CD4-positive, alpha-beta memory T cell (primary cell): ENCODE results near the gene SHC2. TPM values are rescaled to one million over a fixed set of nuclear protein-coding genes. Genes with fewer than 3 reads are reported as not detected.
"Not testable (repeated sequence)": the region's sequence is repeated elsewhere in the genome, so short reads cannot be mapped to it uniquely, and the experiment has no call there.

Experiments used
- CTCF ChIA-PET: fragments of 350-600 bp; sonication (Branson Sonifier 250); formaldehyde crosslinking; loops from one replicate; lab custom pipeline; 2021; ENCODE audit warnings: inconsistent platforms; ENCODE audit not compliant: partially characterized antibody; lab: Charles Lee
- POLR2A ChIA-PET: fragments of 350-600 bp; sonication (Branson Sonifier 250); formaldehyde crosslinking; loops from one replicate; lab custom pipeline; 2021; ENCODE audit not compliant: partially characterized antibody; lab: Charles Lee
- DNase-seq, 5 donors: peaks; one replicate each; pipeline versions ENCODE4 v3.0.0 to v3.0.0-alpha.2; 2020 to 2022; ENCODE audit warnings: mixed read lengths in 1 of 5
- H3K27ac ChIP-seq: one replicate; pipeline ENCODE4 v1.7.0; 2013; ENCODE audit warnings: low read depth, low read length
- H3K27me3 ChIP-seq: 2 replicates; pipeline ENCODE4 v1.7.0; 2013; ENCODE audit warnings: mild to moderate bottlenecking, low read length, moderate library complexity; ENCODE audit not compliant: insufficient read depth
- H3K36me3 ChIP-seq: 2 replicates; pipeline ENCODE4 v1.7.0; 2013; ENCODE audit warnings: mild to moderate bottlenecking, low read length, moderate library complexity; ENCODE audit not compliant: insufficient read depth
- H3K4me1 ChIP-seq: 2 replicates; pipeline ENCODE4 v1.7.0; 2013; ENCODE audit warnings: mild to moderate bottlenecking, low read length, moderate library complexity; ENCODE audit not compliant: insufficient read depth
- H3K4me3 ChIP-seq, 2 donors: one replicate each; pipeline ENCODE4 v1.7.0; 2013; ENCODE audit warnings: low read length in 2 of 2, mild to moderate bottlenecking in 1 of 2
- H3K9me3 ChIP-seq, 2 donors: one replicate each; pipeline ENCODE4 v1.7.0; 2013; ENCODE audit warnings: low read length in 2 of 2, control low read depth in 1 of 2; ENCODE audit not compliant: control insufficient read depth in 1 of 2
- H3K27ac Mint-ChIP-seq, 7 donors: one replicate each; pipeline ENCODE4 v1.8.0; 2020 to 2021; ENCODE audit warnings: mixed read lengths in 7 of 7, mild to moderate bottlenecking in 6 of 7, inconsistent platforms in 3 of 7, moderate library complexity in 3 of 7
- H3K27me3 Mint-ChIP-seq, 2 donors: one replicate each; pipeline ENCODE4 v1.8.0; 2020 to 2021; ENCODE audit warnings: mixed read lengths in 2 of 2
- H3K36me3 Mint-ChIP-seq, 2 donors: one replicate each; pipeline ENCODE4 v1.8.0; 2020 to 2021; ENCODE audit warnings: mixed read lengths in 2 of 2, inconsistent platforms in 1 of 2, mild to moderate bottlenecking in 1 of 2
- H3K4me1 Mint-ChIP-seq, 4 donors: one replicate each; pipeline ENCODE4 v1.8.0; 2020 to 2021; ENCODE audit warnings: mixed read lengths in 4 of 4, mild to moderate bottlenecking in 1 of 4
- H3K4me3 Mint-ChIP-seq, 8 donors: one replicate each; pipeline ENCODE4 v1.8.0; 2020 to 2021; ENCODE audit warnings: mixed read lengths in 8 of 8, mild to moderate bottlenecking in 7 of 8, moderate library complexity in 6 of 8, inconsistent platforms in 3 of 8
- H3K9me3 Mint-ChIP-seq, 8 donors: one replicate each; pipeline ENCODE4 v1.8.0; 2020 to 2021; ENCODE audit warnings: mixed read lengths in 8 of 8, mild to moderate bottlenecking in 5 of 8, inconsistent platforms in 3 of 8, moderate library complexity in 1 of 8
- intact Hi-C: fragments of 100-400 bp; cut with micrococcal nuclease; formaldehyde crosslinking; loops from one replicate; pipeline ENCODE4 v1.15.1; 2023
- polyA plus RNA-seq, 2 donors: library from polyadenylated mRNA; unstranded; fragments of 300-500 nt; fragmentation: Illumina TruSeq; gene quantifications; one replicate each; pipeline ENCODE4 v1.2.3, GENCODE V29; 2021
- total RNA-seq, 2 experiments: library from RNA; stranded (reverse); gene quantifications; one replicate each; pipeline ENCODE4 v1.2.3, GENCODE V29; 2021

SHC2 gene
- total and polyA plus RNA-seq, 4 experiments from 2014 or later = 0.55 to 0.64 TPM; not detected in 2

GRCh38 chr19:416416-416815, 44.4 kb downstream of the SHC2 start:
- no peak overlapping the region for H3K27ac ChIP-seq
- no peaks in the 10 kb centered on the region for H3K9me3 ChIP-seq
- no peaks in the 10 kb centered on the region for H3K27me3 ChIP-seq
- H3K4me1 ChIP-seq = no peaks in the 10 kb centered on the region
- no peaks in the 10 kb centered on the region for H3K4me1 Mint-ChIP-seq
- CTCF ChIA-PET = no interaction called here
- peaks cover 0 to 5% of the 10 kb centered on the region in 2 donors for H3K27me3 Mint-ChIP-seq
- no peak for DNase-seq
- POLR2A ChIA-PET = no interaction called here
- H3K36me3 Mint-ChIP-seq = no peaks in the 10 kb centered on the region
- no peak overlapping the region for H3K4me3 Mint-ChIP-seq
- no peak overlapping the region for H3K4me3 ChIP-seq
- no peaks in the 10 kb centered on the region for H3K9me3 Mint-ChIP-seq
- no peak overlapping the region for H3K27ac Mint-ChIP-seq
- H3K36me3 ChIP-seq = no peaks in the 10 kb centered on the region
- intact Hi-C loops = no loop called here

- CTCF ChIA-PET = no interaction called here
- Histone ChIP-seq H3K27ac (no peak overlapping the region), H3K27me3 (no peaks in the 10 kb centered on the region), H3K4me1 (no peaks in the 10 kb centered on the region), H3K4me3 (no peak overlapping the region), H3K36me3 (no peaks in the 10 kb centered on the region), H3K9me3 (no peaks in the 10 kb centered on the region)
- Mint-ChIP-seq H3K27ac (no peak overlapping the region), H3K9me3 (no peaks in the 10 kb centered on the region), H3K27me3 (peaks cover under 1 to 1% of the 10 kb centered on the region in 2 donors), H3K4me1 (no peaks in the 10 kb centered on the region), H3K4me3 (no peak overlapping the region), H3K36me3 (no peaks in the 10 kb centered on the region)
- intact Hi-C loops = no loop called here
- POLR2A ChIA-PET = no interaction called here
- DNase-seq = no peak
Measured at GRCh38 chr19:415292-415691, 45.5 kb downstream of the SHC2 start.

GRCh38 chr19:413756-414420, 46.9 kb downstream of the SHC2 start:
- ChIA-PET CTCF (no interaction called here), POLR2A (no interaction called here)
- Histone ChIP-seq H3K4me1 (peaks cover 9% of the 10 kb centered on the region), H3K36me3 (no peaks in the 10 kb centered on the region), H3K4me3 (no peak overlapping the region), H3K9me3 (no peaks in the 10 kb centered on the region), H3K27ac (no peak overlapping the region), H3K27me3 (peaks cover 9% of the 10 kb centered on the region)
- no peak for DNase-seq
- intact Hi-C loops = no loop called here
- Mint-ChIP-seq H3K4me3 (no peak overlapping the region), H3K4me1 (peaks cover 6 to 8% (median 6%) of the 10 kb centered on the region in 4 donors), H3K27ac (no peak overlapping the region), H3K9me3 (no peaks in the 10 kb centered on the region), H3K27me3 (peaks cover 5 to 8% of the 10 kb centered on the region in 2 donors), H3K36me3 (no peaks in the 10 kb centered on the region)

- ChIA-PET POLR2A (no interaction called here), CTCF (no interaction called here)
- intact Hi-C loops = no loop called here
- H3K27me3 ChIP-seq = peaks cover 9% of the 10 kb centered on the region
- DNase-seq = no peak
- H3K36me3 ChIP-seq = no peaks in the 10 kb centered on the region
- H3K4me1 ChIP-seq = peaks cover 12% of the 10 kb centered on the region
- no peak overlapping the region for H3K4me3 ChIP-seq
- Mint-ChIP-seq H3K9me3 (no peaks in the 10 kb centered on the region), H3K27me3 (peaks cover 5 to 8% of the 10 kb centered on the region in 2 donors), H3K4me3 (no peak overlapping the region), H3K4me1 (peaks cover 6 to 8% (median 6%) of the 10 kb centered on the region in 4 donors), H3K36me3 (no peaks in the 10 kb centered on the region), H3K27ac (no peak overlapping the region)
- no peak overlapping the region for H3K27ac ChIP-seq
- no peaks in the 10 kb centered on the region for H3K9me3 ChIP-seq
Measured at GRCh38 chr19:412356-413355, 48.2 kb downstream of the SHC2 start.

- POLR2A ChIA-PET = no interaction called here
- intact Hi-C loops = no loop called here
- Histone ChIP-seq H3K36me3 (no peaks in the 10 kb centered on the region), H3K27ac (no peak overlapping the region), H3K9me3 (no peaks in the 10 kb centered on the region), H3K4me3 (no peak overlapping the region), H3K27me3 (peaks cover 9% of the 10 kb centered on the region), H3K4me1 (peaks cover 12% of the 10 kb centered on the region)
- Mint-ChIP-seq H3K27ac (no peak overlapping the region), H3K27me3 (peaks cover 5 to 8% of the 10 kb centered on the region in 2 donors), H3K36me3 (no peaks in the 10 kb centered on the region), H3K4me3 (no peak overlapping the region), H3K9me3 (no peaks in the 10 kb centered on the region), H3K4me1 (peaks cover 6 to 8% (median 6%) of the 10 kb centered on the region in 4 donors)
- no peak for DNase-seq
- CTCF ChIA-PET = no interaction called here
Measured at GRCh38 chr19:411723-412355, 49.0 kb downstream of the SHC2 start.

GRCh38 chr19:411121-411722, 49.6 kb downstream of the SHC2 start:
- H3K27me3 ChIP-seq, H3K4me3 Mint-ChIP-seq, H3K36me3 ChIP-seq, H3K27me3 Mint-ChIP-seq, H3K9me3 ChIP-seq, H3K4me1 Mint-ChIP-seq, intact Hi-C loops, H3K27ac Mint-ChIP-seq, H3K9me3 Mint-ChIP-seq, H3K36me3 Mint-ChIP-seq, CTCF ChIA-PET, H3K4me3 ChIP-seq, DNase-seq, POLR2A ChIA-PET, H3K27ac ChIP-seq: not testable (repeated sequence)
- peaks cover 12% of the 10 kb centered on the region for H3K4me1 ChIP-seq
